Astrocyte (in vitro differentiated cells and primary cell): ENCODE measurements around the gene SLC6A13. TPM values are rescaled to one million over a fixed set of nuclear protein-coding genes. Genes with fewer than 3 reads are reported as not detected.

ENCODE experiments used
- DNase-seq: peaks from one replicate; pipeline ENCODE4 v3.0.0-alpha.2; 2010; ENCODE audit warnings: low read depth
- FAIRE-seq: peaks from 2 replicates; lab custom pipeline; 2011; peaks lifted over from hg19 to GRCh38; lab: Jason Lieb, UNC
- H2AFZ ChIP-seq: 2 replicates; pipeline ENCODE4 v1.6.0; 2012; ENCODE audit warnings: low read depth, low read length, inconsistent platforms
- H3K27ac ChIP-seq: 2 replicates; pipeline ENCODE4 v1.5.1; 2011; ENCODE audit warnings: low read depth, low read length, inconsistent platforms
- H3K27me3 ChIP-seq: 2 replicates; pipeline ENCODE4 v1.6.0; 2011; ENCODE audit warnings: low read length, inconsistent platforms; ENCODE audit not compliant: insufficient read depth
- H3K36me3 ChIP-seq: 2 replicates; pipeline ENCODE4 v1.5.1; 2011; ENCODE audit warnings: low read length, inconsistent platforms; ENCODE audit not compliant: insufficient read depth
- H3K4me1 ChIP-seq: 2 replicates; pipeline ENCODE4 v1.5.1; 2011; ENCODE audit warnings: low read length, inconsistent platforms; ENCODE audit not compliant: insufficient read depth
- H3K4me2 ChIP-seq: 2 replicates; pipeline ENCODE4 v1.6.0; 2012; ENCODE audit warnings: low read length, inconsistent platforms
- H3K4me3 ChIP-seq: 2 replicates; pipeline ENCODE4 v1.5.1; 2011; ENCODE audit warnings: low read depth, mild to moderate bottlenecking, low read length, inconsistent platforms; ENCODE audit not compliant: insufficient read depth
- H3K79me2 ChIP-seq: 2 replicates; pipeline ENCODE4 v1.6.0; 2012; ENCODE audit warnings: mild to moderate bottlenecking, low read length, inconsistent platforms; ENCODE audit not compliant: insufficient read depth
- H3K9ac ChIP-seq: 2 replicates; pipeline ENCODE4 v1.6.0; 2012; ENCODE audit warnings: mild to moderate bottlenecking, low read length, inconsistent platforms
- H3K9me3 ChIP-seq: 2 replicates; pipeline ENCODE4 v1.5.1; 2012; ENCODE audit warnings: low read depth, mild to moderate bottlenecking, low read length, inconsistent platforms; ENCODE audit not compliant: insufficient read depth
- H4K20me1 ChIP-seq: 2 replicates; pipeline ENCODE4 v1.6.0; 2012; ENCODE audit warnings: low read length, inconsistent platforms; ENCODE audit not compliant: insufficient read depth
- H3K27ac Mint-ChIP-seq: one replicate; pipeline ENCODE4 v1.8.0; 2021; ENCODE audit warnings: mild to moderate bottlenecking, mixed read lengths; ENCODE audit not compliant: unreplicated experiment
- H3K27me3 Mint-ChIP-seq: one replicate; pipeline ENCODE4 v1.8.0; 2021; ENCODE audit warnings: low read depth, mixed read lengths; ENCODE audit not compliant: unreplicated experiment
- H3K36me3 Mint-ChIP-seq: one replicate; pipeline ENCODE4 v1.8.0; 2021; ENCODE audit warnings: low read depth, mixed read lengths; ENCODE audit not compliant: unreplicated experiment
- H3K4me1 Mint-ChIP-seq: one replicate; pipeline ENCODE4 v1.8.0; 2021; ENCODE audit warnings: low read depth, mixed read lengths; ENCODE audit not compliant: unreplicated experiment
- H3K4me3 Mint-ChIP-seq: one replicate; pipeline ENCODE4 v1.8.0; 2021; ENCODE audit warnings: mild to moderate bottlenecking, moderate library complexity, mixed read lengths; ENCODE audit not compliant: unreplicated experiment
- H3K9me3 Mint-ChIP-seq: one replicate; pipeline ENCODE4 v1.8.0; 2021; ENCODE audit warnings: mild to moderate bottlenecking, mixed read lengths; ENCODE audit not compliant: unreplicated experiment
- EZH2 ChIP-seq: IDR thresholded peaks from 2 replicates; pipeline ENCODE4 v1.6.1; 2012; ENCODE audit warnings: mild to moderate bottlenecking, low read length, inconsistent platforms; ENCODE audit not compliant: insufficient read depth
- total RNA-seq: library from RNA; stranded (reverse); gene quantifications from 2 replicates; pipeline ENCODE4 v1.2.1, GENCODE V29; 2021
- TF ChIP-seq, protein P1 (sequence below): IDR thresholded peaks from 2 replicates; pipeline ENCODE4 v1.5.1; 2011; ENCODE audit warnings: low read depth, mild to moderate bottlenecking, inconsistent platforms, low read length, moderate library complexity; ENCODE audit not compliant: insufficient read depth

SLC6A13 gene
- total RNA-seq, 1 donor from 2014 or later, result 2.6 TPM

DNA sequence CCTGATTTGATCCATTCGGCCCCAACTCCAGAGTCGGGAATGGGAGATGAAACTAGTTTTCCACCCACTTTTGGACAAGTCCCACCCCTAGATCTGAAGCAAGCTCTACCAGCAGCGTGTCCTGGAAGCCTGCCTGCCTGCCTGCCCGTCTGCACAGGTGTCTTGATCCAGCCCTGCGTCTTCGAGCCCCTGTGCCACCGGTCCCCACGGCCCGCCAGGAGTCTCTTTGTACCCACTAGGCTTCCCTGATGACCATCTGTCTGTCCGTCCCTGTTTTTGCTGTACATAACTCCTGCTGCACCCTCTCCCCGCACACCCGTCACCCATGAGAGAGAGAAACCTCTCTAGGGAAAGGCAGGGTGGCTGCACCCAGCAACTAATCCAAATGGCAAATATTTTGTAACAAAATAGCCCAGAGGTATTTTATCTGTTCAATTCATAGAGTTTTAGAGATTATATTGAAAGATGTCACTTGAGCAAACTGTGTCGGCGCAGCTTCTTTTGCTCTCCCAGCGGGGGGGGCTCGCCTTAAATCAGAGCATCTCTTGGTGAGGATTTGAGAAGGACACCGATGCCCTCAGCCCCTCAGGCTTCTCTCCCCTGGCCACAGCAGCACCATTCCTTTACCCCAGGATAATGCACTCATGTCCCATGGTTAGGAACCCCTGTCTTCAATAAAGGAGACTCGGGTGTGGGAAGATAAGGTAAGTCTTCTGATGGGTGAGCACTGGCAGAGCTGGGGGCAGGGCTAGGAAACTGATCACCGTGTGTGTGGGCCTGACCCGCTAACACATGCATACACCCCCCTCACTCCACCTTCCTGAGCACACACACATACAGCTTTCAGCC lies 84.4 kb downstream of the SLC6A13 start:
- H3K4me3 Mint-ChIP-seq, result no peak overlapping the region
- H3K9me3 Mint-ChIP-seq, result peaks cover 4% of the 10 kb centered on the region
- Histone ChIP-seq H3K36me3 (no peaks in the 10 kb centered on the region), H3K27ac (no peak overlapping the region), H3K4me2 (no peak overlapping the region), H3K9me3 (no peaks in the 10 kb centered on the region), H3K79me2 (no peaks in the 10 kb centered on the region), H3K27me3 (no peaks in the 10 kb centered on the region), H3K4me1 (peaks cover 43% of the 10 kb centered on the region), H3K4me3 (no peak overlapping the region), H2AFZ (no peak overlapping the region), H4K20me1 (no peaks in the 10 kb centered on the region), H3K9ac (no peak overlapping the region)
- no peaks in the 10 kb centered on the region for H3K36me3 Mint-ChIP-seq
- TF ChIP-seq EZH2, result no peak
- TF ChIP-seq, protein P1, sequence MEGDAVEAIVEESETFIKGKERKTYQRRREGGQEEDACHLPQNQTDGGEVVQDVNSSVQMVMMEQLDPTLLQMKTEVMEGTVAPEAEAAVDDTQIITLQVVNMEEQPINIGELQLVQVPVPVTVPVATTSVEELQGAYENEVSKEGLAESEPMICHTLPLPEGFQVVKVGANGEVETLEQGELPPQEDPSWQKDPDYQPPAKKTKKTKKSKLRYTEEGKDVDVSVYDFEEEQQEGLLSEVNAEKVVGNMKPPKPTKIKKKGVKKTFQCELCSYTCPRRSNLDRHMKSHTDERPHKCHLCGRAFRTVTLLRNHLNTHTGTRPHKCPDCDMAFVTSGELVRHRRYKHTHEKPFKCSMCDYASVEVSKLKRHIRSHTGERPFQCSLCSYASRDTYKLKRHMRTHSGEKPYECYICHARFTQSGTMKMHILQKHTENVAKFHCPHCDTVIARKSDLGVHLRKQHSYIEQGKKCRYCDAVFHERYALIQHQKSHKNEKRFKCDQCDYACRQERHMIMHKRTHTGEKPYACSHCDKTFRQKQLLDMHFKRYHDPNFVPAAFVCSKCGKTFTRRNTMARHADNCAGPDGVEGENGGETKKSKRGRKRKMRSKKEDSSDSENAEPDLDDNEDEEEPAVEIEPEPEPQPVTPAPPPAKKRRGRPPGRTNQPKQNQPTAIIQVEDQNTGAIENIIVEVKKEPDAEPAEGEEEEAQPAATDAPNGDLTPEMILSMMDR, result no peak
- H3K27ac Mint-ChIP-seq, result peak overlapping the region; percentile 34
- no peak for DNase-seq
- FAIRE-seq, result no peak
- peaks cover 55% of the 10 kb centered on the region for H3K4me1 Mint-ChIP-seq
- H3K27me3 Mint-ChIP-seq, result no peaks in the 10 kb centered on the region

DNA sequence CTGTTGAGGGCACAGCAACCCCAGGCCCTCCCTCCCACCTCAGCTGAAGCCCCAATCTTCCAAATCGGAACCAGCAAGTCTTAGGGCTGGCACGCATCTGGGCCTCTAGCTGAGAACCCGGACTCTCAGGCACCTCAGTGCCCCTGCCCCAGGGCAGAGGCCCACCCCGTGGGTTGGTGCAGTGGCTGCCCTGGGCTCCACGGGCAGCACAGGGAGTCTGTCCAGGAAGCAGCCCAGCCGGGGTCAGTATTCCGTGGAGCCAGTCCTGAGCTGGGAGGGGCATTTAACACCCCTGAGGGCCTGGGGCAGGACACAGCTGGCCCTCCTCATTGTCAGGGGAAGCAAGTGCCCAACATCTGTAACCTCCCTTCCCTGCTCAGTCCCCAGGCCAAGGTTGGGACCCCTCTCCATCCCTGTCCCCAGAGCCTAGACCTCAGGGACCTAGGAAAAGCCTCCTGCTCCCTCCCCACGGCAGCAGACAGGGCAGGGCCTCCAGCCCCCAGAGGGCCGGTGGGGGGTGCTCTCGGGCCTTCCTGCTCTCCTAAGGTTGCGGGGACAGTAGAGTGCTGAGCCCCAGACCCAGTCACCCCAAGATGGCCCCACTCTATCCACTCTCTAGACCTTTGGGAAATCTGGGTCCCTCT lies 85.2 kb downstream of the SLC6A13 start:
- Histone ChIP-seq H2AFZ (peak overlapping the region; percentile 26), H3K79me2 (no peaks in the 10 kb centered on the region), H3K4me3 (no peak overlapping the region), H3K27ac (peak overlapping the region; percentile 22), H3K27me3 (no peaks in the 10 kb centered on the region), H3K4me2 (peak overlapping the region; percentile 65), H3K9me3 (no peaks in the 10 kb centered on the region), H3K36me3 (no peaks in the 10 kb centered on the region), H3K4me1 (peaks cover 42% of the 10 kb centered on the region), H4K20me1 (no peaks in the 10 kb centered on the region), H3K9ac (no peak overlapping the region)
- no peak for DNase-seq
- peaks cover 5% of the 10 kb centered on the region for H3K27me3 Mint-ChIP-seq
- H3K27ac Mint-ChIP-seq, result peak overlapping the region; percentile 84
- FAIRE-seq, result no peak
- peaks cover 56% of the 10 kb centered on the region for H3K4me1 Mint-ChIP-seq
- no peak overlapping the region for H3K4me3 Mint-ChIP-seq
- H3K9me3 Mint-ChIP-seq, result peaks cover 4% of the 10 kb centered on the region
- no peaks in the 10 kb centered on the region for H3K36me3 Mint-ChIP-seq
- TF ChIP-seq EZH2, result no peak
- TF ChIP-seq, protein P1, result no peak
